Colon (tissue), 2 donors: Measurements from ENCODE around the gene ABCB1.

ENCODE experiments used
- FAIRE-seq: peaks from 2 replicates; lab custom pipeline; 2012; peaks lifted over from hg19 to GRCh38; lab: Jason Lieb, UNC
- donor health status: control.
- donor health status: control.

ABCB1 gene

DNA sequence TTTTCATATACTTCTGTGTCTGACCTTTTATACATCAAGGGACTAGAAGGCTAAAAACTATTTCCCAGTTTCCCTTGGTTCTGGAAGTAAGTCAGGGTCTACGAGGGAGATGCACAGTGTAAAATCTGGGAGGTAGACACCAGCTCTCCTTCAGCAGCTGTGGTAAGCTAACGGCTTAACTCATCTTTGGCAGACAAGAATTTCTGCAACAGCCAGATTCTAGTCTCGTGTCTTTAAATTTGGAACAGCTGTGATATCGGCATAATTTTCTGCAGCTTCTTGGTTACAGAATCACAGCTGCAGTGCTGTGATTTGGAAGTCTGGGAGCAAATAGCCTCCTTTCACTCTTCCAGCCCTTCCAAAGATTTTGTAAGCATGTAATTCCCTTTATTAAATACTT is 87.8 kb downstream of the ABCB1 start:
- no peak for FAIRE-seq

GRCh38 chr7:87511510-87511909 is 89.2 kb downstream of the ABCB1 start:
- no peak for FAIRE-seq

- FAIRE-seq: no peak
These were observed 90.2 kb downstream of the ABCB1 start for GRCh38 chr7:87510411-87510875.

GRCh38 chr7:87507446-87507845 is 93.2 kb downstream of the ABCB1 start:
- no peak for FAIRE-seq

DNA sequence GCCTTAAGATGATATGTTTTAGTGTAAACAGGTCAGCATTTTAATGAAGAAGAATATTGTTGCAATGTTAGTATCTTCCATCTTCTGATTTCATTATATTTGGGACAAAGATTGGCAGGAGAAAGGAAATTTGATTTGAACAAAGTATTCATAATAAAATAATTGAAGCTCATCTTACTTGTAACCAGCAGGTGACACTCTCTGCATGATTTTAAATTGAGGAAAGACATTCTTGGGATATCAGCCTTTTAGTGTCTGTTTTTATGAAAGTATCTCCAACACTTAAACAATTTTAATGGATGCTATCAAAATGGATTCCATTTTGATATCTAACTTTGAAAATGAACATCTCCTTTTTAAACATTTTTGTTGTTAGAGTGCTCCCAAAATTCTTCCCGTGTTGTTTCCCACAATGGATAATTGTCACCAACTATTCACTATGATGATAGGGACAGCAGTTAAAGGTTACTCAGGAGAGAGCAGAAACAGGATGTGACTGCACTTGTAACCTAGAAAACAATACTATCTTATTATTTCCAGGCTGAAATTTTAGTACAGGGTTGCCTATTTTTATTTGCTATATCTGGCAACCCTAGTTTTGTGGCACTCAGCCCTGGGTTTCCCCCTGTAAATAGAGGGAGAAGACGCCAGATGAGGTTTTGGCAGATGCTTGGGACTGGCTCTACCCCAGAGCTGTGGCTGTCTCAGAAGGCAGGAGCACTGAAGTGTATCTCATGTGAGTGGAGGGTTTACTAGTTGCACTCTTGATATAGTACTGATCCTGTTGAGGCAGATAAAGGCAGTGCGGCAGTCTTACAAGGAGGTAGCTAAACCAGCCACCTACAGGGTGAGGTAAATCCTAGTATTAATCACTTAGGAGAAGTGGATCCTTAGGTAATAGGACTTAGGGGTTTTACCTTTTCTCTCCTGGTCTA is 94.2 kb downstream of the ABCB1 start:
- no peak for FAIRE-seq

DNA sequence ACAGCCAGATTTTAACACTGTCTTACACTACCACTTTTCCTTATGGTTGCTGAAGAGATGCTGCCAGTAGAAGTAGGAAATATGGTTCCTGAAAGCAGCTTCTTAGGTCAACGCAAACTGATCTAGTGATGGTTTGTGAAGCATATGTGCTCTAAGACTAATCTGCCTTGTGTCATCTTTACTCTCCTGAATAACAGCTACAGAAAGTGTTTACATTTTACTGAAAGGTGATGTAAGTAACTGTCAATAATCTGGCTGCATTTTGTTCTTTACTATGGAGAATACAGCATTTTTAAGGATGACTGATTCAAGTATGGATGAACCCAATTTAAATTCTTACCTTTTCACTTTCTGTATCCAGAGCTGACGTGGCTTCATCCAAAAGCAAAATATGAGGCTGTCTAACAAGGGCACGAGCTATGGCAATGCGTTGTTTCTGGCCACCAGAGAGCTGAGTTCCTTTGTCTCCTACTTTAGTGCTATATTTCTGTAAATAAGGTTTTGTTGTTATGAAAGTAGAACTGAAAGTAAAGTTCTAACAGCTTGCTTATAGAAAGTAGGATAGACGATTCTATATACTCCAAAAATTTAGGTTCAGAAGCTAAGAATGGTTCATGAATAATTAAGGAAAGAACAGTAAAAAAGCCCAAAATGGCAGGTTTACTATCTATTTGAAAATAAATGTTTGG is 95.0 kb downstream of the ABCB1 start:
- no peak for FAIRE-seq

- no peak for FAIRE-seq
These were observed 95.6 kb downstream of the ABCB1 start for GRCh38 chr7:87505122-87505521.

- FAIRE-seq: no peak
These were observed 101.2 kb downstream of the ABCB1 start for GRCh38 chr7:87499494-87499893.

GRCh38 chr7:87498893-87499292 is 101.8 kb downstream of the ABCB1 start:
- no peak for FAIRE-seq

DNA sequence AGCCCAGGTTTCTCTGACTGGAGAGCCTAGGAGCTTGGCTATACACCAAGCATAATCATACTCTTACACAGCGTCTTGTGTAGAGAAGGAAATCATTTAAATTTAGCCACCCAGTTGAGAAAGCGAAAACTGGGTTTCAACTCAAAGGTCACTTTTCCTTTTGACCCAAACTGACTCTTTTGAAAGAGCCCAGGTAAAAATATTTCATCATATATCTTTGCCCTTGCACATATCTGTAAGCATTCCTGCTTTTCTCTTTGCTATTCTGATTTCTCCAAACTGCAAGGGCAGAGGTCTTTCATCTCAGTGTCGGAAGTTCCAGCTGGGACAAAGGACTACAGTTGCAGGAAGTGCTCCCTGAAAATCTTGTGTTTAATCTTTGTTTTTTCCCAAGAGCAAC is 103.2 kb downstream of the ABCB1 start:
- FAIRE-seq: no peak

GRCh38 chr7:87495366-87495765 is 105.3 kb downstream of the ABCB1 start:
- FAIRE-seq: no peak

- FAIRE-seq: no peak
These were observed 106.2 kb downstream of the ABCB1 start for GRCh38 chr7:87494454-87494853.

DNA sequence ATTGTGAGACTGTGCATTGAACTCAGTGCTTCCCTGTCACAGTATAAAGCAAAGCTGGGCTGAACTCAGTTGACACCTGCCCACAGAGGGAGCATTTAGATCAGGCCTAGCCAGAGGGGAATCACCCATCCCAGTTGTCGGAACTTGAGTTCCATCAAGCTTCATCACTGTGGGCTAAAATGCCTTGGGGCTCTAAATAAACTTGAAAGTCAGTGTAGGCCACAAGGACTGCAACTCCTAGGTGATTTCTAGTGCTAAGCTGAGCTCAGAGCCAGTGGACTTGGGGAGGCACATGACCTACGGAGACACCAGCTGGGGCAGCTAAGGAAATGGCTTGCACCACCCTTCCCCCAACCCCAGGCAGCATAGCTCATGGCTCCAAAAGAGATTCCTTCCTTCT is 117.6 kb downstream of the ABCB1 start:
- FAIRE-seq: no peak

- no peak for FAIRE-seq
These were observed 118.6 kb downstream of the ABCB1 start for GRCh38 chr7:87482115-87482514.

DNA sequence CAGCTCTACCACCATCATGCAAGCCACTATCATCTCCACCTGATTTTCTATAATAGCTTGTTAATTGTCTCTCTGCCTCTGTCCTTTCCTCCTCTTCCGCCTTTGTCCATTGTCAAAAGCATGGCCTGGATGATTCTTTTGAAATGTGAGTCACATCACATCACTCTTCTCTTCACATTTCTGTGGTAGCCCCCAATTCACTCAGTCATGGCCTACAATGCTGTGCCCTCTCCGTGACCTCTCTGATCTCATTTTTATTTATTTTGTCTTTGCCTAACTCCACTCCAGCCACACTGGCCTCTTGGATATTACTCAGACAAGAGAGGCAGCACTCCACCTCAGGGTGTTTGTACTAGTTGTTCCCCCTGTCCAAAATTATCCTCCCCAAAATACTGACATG is 120.3 kb downstream of the ABCB1 start:
- no peak for FAIRE-seq

DNA sequence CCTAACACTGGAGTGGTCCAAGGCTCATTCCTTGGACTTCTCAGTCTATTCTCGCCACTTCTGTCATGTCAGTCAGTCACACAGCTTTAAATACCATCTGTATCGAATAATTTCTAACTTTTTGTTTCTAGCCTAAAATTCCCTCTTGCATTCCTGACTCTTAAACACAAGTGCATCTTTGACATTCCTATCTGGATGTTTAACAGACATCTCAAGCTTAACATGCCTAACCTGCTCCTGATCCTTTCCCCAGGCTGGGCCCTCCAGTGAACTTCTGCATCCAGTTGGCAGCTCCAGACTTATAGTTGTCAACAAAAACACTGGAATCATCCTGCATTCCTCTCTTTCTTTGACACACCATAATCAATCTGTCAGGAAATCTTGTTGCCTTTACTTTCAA is 120.7 kb downstream of the ABCB1 start:
- FAIRE-seq: no peak

GRCh38 chr7:87476179-87476557 is 124.5 kb downstream of the ABCB1 start:
- FAIRE-seq: no peak

DNA sequence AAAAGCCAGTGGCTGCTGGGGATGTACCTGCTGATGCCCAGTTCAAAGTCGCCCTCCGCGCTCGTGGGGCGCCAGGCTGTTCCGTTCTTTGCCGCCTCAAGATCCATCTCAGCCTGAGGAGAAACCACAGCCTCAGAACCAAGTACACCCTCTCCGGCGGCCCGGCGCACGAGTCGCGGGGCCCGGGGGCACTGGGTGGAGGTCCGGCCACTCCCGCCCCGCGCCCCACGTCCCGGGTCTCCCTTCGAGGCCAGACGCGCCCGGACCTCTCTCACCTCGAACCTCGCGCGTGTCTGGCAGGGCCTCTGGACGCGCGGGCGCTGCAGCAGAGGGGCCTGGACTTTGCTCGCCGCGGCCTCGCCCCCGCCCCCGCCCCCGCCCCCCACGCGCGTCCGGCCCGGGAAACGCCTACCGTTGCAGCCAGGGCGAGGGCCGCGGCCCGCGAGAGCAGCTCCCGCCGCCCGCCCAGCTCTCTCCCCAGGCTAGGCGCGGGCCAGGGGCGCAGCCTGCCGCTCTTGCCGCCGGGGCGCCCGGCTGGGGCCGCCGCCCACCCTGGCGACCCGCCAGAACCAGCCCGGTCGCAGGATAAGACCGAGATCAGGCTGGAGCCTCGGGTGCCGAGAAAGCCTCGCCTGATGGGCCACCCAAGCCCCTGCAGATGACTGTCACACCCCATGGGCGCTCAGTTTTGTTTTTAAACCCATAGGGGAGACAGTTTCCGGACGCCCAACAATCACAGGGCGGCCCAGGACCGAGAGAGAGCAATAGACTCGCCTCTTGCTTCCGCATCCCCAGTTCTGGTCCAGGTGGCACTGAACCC is 125.1 kb downstream of the ABCB1 start, which contains the start of gene ABCB4:
TSS of gene ABCB4 (minus strand) at position 322 of the 820 bp plus-strand sequence. CDS start at position 107, 215 bp downstream.
- FAIRE-seq: no peak

DNA sequence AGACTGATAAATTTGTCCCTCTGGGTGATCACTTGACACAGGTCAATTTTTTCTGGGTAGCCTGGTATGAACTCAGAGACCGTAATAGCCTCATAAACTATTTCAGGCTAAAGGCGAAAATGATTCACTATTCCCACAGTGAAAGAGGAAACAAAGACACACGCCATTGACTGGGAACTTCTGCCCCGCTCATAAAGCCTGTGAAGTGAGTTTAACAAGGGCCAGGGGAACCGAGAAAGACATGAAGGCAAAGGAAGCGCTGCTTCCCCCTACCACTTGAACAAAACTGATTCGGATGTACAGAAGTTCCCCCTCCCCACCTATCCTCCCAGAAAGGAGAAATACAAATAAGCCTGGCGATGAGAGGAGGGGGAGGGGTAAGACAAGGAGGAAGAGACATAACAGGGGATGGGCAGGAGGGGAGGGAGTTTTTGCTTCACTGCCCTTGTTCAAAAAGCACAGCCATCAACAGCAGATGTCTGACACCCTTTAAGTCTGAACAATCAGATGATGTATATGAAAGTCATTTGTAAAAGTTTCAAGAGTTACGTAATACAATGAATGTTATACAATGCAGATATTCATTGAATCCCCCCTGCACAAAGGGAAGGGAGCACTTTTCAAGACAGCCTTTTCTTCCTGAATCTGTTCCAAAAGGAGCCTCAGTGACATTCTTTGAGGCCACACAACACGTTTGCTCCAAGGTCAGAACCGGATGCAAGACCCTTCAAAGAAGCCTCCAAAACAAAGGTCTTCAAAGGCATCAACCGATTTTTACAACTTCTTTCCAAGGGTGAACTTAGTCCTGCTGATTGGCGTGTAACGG is 125.9 kb downstream of the ABCB1 start:
- no peak for FAIRE-seq

GRCh38 chr7:87473986-87474385 is 126.7 kb downstream of the ABCB1 start:
- no peak for FAIRE-seq

DNA sequence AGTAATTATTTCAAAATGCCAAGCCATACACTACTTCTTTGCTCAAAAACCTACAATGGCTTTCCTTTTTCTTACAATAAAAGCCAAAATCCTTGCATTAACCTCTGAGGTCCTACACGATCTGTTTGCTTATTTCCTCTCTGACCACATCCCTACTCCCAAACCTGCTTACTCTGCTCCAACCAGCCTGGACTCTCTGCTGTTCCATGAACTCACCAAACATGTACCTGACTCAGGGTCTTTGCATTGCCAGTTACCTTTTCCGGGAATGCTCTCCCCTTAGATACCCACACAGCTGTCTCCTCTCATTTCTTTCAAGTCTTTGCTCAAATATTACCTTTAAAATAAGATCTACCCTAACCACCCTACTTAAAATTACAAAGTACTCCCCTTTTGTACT is 127.5 kb downstream of the ABCB1 start:
- FAIRE-seq: no peak

- no peak for FAIRE-seq
These were observed 129.2 kb downstream of the ABCB1 start for GRCh38 chr7:87471473-87471872.
